DND-41 (cell line): ENCODE measurements around the gene TGFBR3L.

ENCODE experiments used
- CTCF ChIP-seq: IDR thresholded peaks from 2 replicates; pipeline ENCODE4 v1.5.1; 2012; ENCODE audit warnings: borderline replicate concordance, low read length, moderate library complexity, mild to moderate bottlenecking; ENCODE audit not compliant: poor library complexity, severe bottlenecking; ENCODE audit errors: extremely low read depth
- EZH2 ChIP-seq: IDR thresholded peaks from 3 replicates; pipeline ENCODE4 v1.6.1; 2012; ENCODE audit warnings: borderline replicate concordance, low read depth, mild to moderate bottlenecking, moderate library complexity, low read length, inconsistent platforms; ENCODE audit not compliant: severe bottlenecking

GRCh38 chr19:7865262-7865911, 49.2 kb upstream of the TGFBR3L start:
- no peak for TF ChIP-seq CTCF
- no peak for TF ChIP-seq EZH2
